Bronchial epithelial cell (primary cell): Measurements from ENCODE around the gene AGBL2. TPM values are rescaled to one million over a fixed set of nuclear protein-coding genes. Genes with fewer than 3 reads are reported as not detected.
A peak's percentile ranks its signal among the peaks of the same experiment; 100 is the strongest.

Experiments used
- DNase-seq: peaks from one replicate; pipeline ENCODE4 v3.0.0-alpha.2; 2010; ENCODE audit warnings: low read depth
- FAIRE-seq: peaks from 2 replicates; lab custom pipeline; 2011; peaks lifted over from hg19 to GRCh38; lab: Jason Lieb, UNC
- H3K27me3 ChIP-seq: 2 replicates; pipeline ENCODE4 v1.5.1; 2011; ENCODE audit warnings: low read length; ENCODE audit not compliant: control insufficient read depth, insufficient read depth
- H3K36me3 ChIP-seq: 2 replicates; pipeline ENCODE4 v1.5.1; 2011; ENCODE audit warnings: low read length; ENCODE audit not compliant: control insufficient read depth, insufficient read depth
- H3K4me3 ChIP-seq: 2 replicates; pipeline ENCODE4 v1.5.1; 2011; ENCODE audit warnings: mild to moderate bottlenecking, low read depth, low read length, control low read depth
- total RNA-seq: library from RNA; depleted of rRNA; stranded (reverse); fragments of >200 nt; gene quantifications from 2 replicates; pipeline ENCODE4 v1.2.1, GENCODE V29; 2014
- TF ChIP-seq, protein P1 (sequence below): IDR thresholded peaks from 2 replicates; pipeline ENCODE4 v1.5.1; 2011; ENCODE audit warnings: mild to moderate bottlenecking, moderate library complexity, low read length, control low read depth, inconsistent platforms; ENCODE audit not compliant: insufficient read depth, severe bottlenecking

The AGBL2 gene
- total RNA-seq, 1 donor from 2014 or later, result 1.1 TPM

DNA sequence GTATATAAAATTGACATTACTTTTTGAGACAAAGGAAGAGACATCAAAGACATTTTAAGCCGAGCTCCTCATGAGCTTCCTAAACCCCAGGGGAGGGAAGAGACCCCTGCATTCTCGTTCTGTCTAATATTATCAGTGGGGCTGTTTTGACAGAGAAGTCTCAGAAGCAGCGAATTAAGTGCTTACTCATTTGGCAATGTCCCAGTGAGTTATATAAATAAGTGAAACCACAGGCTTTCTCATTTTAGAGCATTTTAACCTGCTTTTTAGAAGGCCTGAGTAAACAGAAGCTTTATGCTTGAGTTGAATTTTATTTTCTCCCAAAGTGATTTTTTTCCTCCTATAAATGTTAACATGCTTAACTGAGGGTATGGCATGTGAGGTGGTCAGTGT, 97.8 kb downstream of the AGBL2 start:
- DNase-seq, result no peak
- H3K4me3 ChIP-seq, result no peak overlapping the region
- TF ChIP-seq, protein P1, sequence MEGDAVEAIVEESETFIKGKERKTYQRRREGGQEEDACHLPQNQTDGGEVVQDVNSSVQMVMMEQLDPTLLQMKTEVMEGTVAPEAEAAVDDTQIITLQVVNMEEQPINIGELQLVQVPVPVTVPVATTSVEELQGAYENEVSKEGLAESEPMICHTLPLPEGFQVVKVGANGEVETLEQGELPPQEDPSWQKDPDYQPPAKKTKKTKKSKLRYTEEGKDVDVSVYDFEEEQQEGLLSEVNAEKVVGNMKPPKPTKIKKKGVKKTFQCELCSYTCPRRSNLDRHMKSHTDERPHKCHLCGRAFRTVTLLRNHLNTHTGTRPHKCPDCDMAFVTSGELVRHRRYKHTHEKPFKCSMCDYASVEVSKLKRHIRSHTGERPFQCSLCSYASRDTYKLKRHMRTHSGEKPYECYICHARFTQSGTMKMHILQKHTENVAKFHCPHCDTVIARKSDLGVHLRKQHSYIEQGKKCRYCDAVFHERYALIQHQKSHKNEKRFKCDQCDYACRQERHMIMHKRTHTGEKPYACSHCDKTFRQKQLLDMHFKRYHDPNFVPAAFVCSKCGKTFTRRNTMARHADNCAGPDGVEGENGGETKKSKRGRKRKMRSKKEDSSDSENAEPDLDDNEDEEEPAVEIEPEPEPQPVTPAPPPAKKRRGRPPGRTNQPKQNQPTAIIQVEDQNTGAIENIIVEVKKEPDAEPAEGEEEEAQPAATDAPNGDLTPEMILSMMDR, result no peak
- no peak for FAIRE-seq
- no peaks in the 10 kb centered on the region for H3K27me3 ChIP-seq
- no peaks in the 10 kb centered on the region for H3K36me3 ChIP-seq

DNA sequence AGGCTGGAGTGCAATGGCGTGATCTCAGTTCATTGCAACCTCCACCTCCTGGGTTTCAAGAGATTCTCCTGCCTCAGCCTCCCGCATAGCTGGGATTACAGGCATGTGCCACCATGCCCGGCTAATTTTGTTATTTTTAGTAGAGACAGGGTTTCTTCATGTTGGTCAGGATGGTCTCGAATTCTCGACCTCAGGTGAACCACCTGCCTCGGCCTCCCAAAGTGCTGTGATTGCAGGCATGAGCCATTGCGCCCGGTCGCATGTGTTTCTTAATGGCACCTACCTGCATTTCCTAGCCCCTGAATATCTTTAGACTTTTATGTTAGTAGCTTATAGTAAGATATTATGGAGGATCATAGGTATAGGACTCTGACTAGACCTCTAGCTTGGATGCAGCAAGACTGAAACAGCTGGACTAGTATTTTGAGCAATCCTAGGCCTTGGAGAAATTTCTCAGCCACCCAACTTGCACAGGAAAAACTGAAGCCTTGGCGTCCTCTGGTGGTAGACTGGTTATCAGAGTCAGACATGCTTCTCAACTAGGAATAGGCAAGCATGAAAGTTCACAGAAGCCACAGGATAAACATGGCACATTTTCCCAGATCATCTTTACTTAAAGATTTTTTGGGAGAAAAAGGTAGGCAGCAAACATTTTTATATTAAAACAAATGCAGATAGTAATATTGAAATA, 98.3 kb downstream of the AGBL2 start:
- peak; percentile 47 for DNase-seq
- no peaks in the 10 kb centered on the region for H3K36me3 ChIP-seq
- no peak overlapping the region for H3K4me3 ChIP-seq
- no peak for FAIRE-seq
- no peaks in the 10 kb centered on the region for H3K27me3 ChIP-seq
- TF ChIP-seq, protein P1, result peak; percentile 62

DNA sequence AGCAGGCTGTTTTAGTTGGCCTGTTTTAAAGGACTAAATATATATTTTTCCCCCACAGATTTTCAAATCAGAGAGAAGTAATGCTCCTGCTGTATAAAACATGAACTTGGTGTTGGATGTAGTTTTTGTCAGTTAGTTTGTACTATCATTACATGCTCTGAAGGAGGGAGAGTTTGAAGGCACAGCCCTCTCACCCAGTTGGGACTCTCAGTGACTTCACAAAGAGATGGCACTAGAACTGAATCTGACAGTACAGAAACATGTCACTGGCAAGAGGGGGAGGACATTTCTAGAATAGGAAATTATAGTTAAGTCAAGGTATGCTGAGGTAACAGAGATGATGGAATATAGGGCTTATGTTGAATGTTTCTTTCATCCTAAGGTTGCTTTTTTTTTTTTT, 99.9 kb downstream of the AGBL2 start:
- TF ChIP-seq, protein P1, result no peak
- no peak for FAIRE-seq
- no peak for DNase-seq
- no peaks in the 10 kb centered on the region for H3K27me3 ChIP-seq
- no peaks in the 10 kb centered on the region for H3K36me3 ChIP-seq
- H3K4me3 ChIP-seq, result no peak overlapping the region

DNA sequence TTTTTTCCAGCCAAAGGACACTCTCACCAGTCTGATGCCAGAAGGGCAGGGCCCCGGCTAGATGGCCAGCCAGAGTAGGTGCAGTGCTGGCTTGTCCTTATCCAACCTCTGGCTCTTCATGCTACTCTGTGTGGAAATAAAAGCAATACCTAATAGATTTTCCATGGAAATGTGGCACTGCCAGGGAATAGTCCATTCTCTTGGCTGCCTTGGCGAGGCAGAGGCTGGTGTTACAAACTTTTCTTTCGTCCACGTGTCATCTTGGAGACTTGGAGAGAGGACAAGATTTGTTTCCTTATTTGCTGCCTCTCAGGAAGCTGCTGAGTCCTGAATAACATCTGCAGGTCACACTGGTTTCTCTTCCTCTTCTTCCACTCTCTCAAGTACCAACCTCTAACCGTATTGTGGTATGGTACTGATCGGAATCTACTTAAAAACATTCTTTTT, 103.8 kb downstream of the AGBL2 start:
- no peak for DNase-seq
- H3K36me3 ChIP-seq, result no peaks in the 10 kb centered on the region
- TF ChIP-seq, protein P1, result no peak
- no peak overlapping the region for H3K4me3 ChIP-seq
- no peaks in the 10 kb centered on the region for H3K27me3 ChIP-seq
- no peak for FAIRE-seq

DNA sequence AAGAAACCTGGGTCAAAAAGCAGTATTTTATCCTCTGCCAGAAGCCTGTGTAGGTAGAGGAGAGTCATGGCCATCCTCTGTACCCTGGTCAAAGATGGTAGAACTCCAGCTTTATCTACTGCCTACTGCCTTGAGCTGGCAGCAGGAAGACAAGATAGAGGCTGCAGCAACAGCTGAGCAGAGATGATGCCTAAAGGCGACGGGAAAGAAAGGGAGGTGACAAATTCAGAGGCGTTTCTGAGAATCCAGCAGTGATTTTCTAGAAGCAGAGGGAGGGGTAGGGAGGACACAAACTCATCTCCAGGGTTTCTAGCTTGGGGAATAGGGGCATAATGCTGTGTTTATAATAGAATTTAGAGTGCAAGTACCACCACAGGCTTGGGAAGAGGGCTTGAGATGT, 105.5 kb downstream of the AGBL2 start:
- Histone ChIP-seq H3K4me3 (no peak overlapping the region), H3K36me3 (no peaks in the 10 kb centered on the region), H3K27me3 (no peaks in the 10 kb centered on the region)
- DNase-seq (no peak), FAIRE-seq (no peak)
- TF ChIP-seq, protein P1, result no peak

Other genes with a start within 250 kb of the AGBL2 start
- gene CELF1, start 162.2 kb downstream of the AGBL2 start, total RNA-seq, result 63.4 and 94.2 TPM in 2 replicates
- 124 and 147 TPM in 2 replicates for gene PTPMT1, start 149.8 kb downstream of the AGBL2 start, total RNA-seq
- 11.6 and 14.7 TPM in 2 replicates for gene KBTBD4, start 136.4 kb downstream of the AGBL2 start, total RNA-seq
- gene NDUFS3, start 136.3 kb downstream of the AGBL2 start, total RNA-seq, result 57.7 and 67.7 TPM in 2 replicates
- not detected in 2 replicates for gene FAM180B, start 128.7 kb downstream of the AGBL2 start, total RNA-seq
- 0.13 and 0.26 TPM in 2 replicates for gene C1QTNF4, start 121.0 kb downstream of the AGBL2 start, total RNA-seq
- 80.3 and 130 TPM in 2 replicates for gene MTCH2, start 72.8 kb downstream of the AGBL2 start, total RNA-seq
- 65.3 and 67.2 TPM in 2 replicates for gene FNBP4, start 52.0 kb upstream of the AGBL2 start, total RNA-seq
- 21.4 and 28.4 TPM in 2 replicates for gene NUP160, start 133.0 kb upstream of the AGBL2 start, total RNA-seq